Subcutaneous preadipocyte (primary cell): ENCODE results near the gene ELAVL1. TPM values are rescaled to one million over a fixed set of nuclear protein-coding genes. Genes with fewer than 3 reads are reported as not detected.

Source experiments
- total RNA-seq: library from RNA; depleted of rRNA; stranded (reverse); fragments of >200 nt; gene quantifications from 2 replicates; pipeline ENCODE4 v1.2.3, GENCODE V29; 2012

The ELAVL1 gene
- 22.4 and 40.3 TPM in 2 replicates for total RNA-seq

DNA sequence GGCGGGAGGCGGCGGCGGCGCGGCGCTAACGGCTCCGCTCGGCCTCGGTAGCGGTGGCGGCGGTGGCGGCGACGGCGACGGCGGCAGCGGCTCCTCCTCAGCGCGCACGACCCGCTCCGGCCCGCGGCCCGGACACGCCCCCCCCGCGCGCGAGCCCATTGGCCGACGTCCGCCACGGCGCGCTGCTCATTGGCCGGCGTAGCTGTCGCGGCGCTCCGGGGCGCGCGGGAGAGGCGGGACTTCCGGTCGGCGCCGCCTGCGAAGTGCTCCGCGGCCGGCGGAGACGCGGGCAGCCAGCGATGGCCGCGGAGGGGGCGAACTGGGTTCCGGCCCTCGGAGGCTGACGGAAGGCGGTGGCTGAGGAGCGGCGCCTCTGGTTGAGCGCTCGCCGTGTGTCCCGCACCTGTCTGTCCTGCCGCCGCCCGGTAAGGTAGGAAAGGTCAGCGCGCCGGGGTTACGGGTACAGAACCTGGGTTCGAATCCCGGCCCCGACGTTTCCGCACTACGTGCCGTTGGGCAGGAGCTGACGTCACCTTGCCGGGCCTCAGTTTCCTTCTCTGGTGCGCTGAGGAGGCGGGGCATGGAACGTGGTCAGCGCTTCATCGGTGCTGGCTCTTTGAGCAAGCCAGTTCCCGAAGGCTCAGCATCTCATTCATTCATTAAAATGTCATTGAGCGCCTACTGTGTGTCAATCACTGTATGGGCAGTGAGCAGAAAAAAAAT is at the start of gene ELAVL1:
TSS of gene ELAVL1 (minus strand) at position 108 of the 723 bp plus-strand sequence. CDS start 13,826 bp downstream, outside the sequence.

DNA sequence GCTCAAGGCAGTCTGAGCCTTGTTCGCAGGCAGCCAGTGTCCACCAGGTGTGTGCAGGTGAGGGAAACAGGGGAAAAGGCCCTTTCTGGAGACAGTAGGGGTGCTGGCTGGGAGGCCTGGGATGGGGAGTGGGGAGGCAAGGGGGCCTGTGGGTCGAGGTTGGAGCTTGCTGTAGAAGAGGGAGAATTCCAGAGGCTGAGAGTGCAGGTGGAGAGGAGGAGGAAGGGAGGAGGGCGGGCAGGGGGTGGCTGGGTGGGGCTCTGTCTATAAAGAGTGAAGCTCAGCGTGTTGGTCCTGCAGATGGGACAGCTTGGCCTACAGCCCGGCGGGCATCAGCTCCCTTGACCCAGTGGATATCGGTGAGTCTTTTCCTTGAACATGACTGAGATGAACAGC is 47.0 kb upstream of the ELAVL1 start, which contains the start of gene CCL25:
TSS of gene CCL25 (plus strand) at position 297 of the 396 bp plus-strand sequence. CDS start 290 bp downstream, outside the sequence.

DNA sequence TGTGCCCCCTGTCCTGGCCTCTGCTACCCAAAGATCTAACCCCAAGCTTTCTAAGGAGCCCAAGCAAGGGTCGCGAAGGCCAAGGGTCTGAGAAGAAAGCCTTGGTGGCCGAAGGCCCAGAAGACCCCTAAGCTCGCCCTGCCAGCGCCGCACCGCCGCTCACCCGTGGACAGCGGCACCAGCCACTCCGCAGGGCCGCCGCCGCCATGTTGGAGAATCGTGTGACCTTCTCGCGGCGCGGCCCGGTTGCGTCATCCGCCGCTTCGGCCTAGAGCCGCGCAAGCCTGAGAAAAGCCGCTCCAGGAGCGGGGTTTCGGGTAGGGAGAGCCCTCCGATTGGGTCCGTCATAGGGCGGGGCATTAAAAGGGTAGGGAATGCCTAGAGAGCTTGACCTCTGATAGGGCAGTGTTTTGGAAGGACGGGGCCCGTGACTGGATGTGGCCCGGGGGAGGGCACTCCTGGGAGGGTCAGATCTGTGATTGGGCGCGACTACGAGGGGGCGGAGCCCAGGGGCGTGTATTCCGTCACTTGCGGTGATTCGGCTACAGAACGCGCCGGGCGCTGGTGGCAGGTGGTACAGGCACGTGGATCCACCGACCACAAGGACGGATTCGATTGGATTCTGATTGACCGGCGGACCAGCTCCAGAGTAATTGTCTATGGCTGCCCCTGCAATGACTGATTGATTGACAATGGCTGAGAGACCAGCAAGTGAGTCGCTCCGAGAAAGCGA is 61.8 kb downstream of the ELAVL1 start, which contains the start of gene TIMM44:
TSS of gene TIMM44 (minus strand) at position 223 of the 733 bp plus-strand sequence. CDS start at position 208, 15 bp downstream.

DNA sequence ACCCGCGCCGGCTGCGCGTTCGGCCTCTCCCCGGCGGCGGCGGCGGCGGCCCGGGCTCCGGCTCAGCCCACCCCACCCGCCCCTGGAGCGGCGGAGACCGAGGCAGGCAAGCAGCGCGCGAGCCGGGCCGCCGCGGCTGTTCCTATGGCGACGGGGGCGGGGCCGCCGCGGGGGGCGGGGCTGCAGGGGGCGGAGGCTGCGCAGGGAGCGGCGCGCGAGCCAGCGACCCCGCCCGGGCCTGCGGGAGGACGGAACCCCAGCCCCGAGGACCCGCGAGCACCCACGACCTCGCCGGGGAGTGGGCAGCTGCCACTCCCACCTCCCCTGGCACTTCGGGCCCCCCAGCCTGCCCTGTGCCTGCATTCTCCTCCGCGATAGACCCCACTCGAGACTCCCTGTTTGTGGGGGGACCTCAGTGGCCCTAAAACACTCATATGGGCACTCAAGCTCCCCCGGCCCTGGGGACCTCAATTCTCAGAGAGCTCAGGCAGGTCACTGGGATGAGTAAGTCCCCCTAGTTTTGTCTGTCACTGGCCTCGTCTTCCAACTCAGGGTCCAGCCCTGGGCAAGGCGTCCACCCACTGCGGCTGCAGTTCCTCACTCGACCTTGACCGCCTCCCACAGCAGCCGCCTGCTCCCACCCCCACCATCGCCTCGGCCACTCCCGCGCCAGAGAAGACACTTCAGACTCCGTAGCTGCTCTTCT is 79.3 kb downstream of the ELAVL1 start, which contains the start of gene CTXN1:
TSS of gene CTXN1 (minus strand) at position 115 of the 706 bp plus-strand sequence. CDS start 597 bp downstream, outside the sequence.

DNA sequence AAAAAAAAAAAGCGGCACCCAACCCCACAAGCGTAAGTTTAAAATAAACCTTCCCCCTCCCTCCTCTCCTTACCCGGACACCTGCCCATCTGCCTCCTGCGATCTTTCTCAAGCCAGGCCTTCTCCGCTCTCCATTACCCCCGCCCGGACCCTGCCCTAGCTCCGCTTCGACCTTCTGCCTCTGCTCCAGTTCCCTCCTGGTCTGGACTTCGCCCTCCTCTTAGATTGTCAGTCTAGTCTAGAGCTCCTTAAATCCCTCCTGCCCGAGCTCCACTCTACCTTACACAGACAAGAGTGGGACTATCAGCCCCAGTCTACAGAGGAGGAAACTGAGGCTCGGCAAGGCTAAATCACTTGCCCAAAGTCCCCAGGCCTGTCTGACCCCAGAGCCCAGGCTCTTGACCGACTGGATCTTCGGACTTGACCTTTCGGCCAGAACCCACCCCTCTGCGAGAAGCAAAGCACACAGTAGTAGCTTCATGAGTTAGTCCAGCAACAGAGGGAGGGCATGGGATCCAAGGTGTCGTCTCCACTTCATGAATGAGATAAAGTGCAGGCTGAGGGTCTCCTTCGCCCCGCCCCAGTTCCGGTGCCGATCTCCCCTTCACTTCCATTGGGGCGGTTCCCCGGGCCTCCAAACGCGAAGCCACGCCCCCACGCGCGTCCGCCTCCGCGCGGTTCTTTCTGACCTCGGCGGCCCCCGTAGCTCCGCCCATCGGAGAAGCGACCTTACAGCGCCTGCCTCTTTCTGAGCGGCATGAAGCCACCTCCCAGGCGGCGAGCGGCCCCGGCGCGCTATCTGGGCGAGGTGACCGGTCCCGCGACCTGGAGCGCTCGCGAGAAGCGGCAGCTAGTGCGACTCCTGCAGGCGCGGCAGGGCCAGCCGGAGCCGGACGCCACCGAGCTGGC is 85.6 kb downstream of the ELAVL1 start, which contains the start of gene SNAPC2:
TSS of gene SNAPC2 (plus strand) at position 729 of the 909 bp plus-strand sequence. CDS start at position 758, 29 bp downstream.

DNA sequence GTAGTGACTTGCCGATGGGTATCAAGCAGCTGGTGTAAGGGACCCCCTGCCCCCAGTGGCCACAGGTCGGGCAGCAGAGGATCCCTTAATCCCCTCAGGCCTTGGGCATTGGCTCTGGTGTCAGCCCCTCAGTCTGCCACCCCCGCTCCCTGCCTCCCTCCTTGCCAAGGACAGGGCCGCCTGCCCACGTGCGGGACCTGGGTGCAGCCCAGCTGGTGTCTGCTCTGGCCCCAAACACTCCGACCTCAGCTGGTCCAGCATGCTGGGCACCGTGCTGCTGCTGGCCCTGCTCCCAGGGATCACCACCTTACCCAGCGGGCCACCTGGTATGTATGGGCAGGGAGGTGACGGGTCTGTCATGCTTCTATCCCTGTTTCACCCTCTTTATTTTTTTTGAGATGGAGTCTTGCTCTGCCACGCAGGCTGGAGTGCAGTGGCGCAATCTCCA is 90.8 kb downstream of the ELAVL1 start, which contains the start of gene TGFBR3L:
TSS of gene TGFBR3L (plus strand) at position 233 of the 448 bp plus-strand sequence.

Other genes with a start within 250 kb of the ELAVL1 start
- not detected in 2 replicates for gene CLEC4M, start 242.4 kb downstream of the ELAVL1 start, total RNA-seq
- gene EVI5L, start 175.4 kb downstream of the ELAVL1 start, total RNA-seq, result 19.5 and 19.7 TPM in 2 replicates
- gene PRR36, start 131.3 kb downstream of the ELAVL1 start, total RNA-seq, result not detected in 2 replicates
- 5.1 and 6.2 TPM in 2 replicates for gene LRRC8E, start 117.1 kb downstream of the ELAVL1 start, total RNA-seq
- gene MAP2K7, start 101.8 kb downstream of the ELAVL1 start, total RNA-seq, result 8.5 and 14.1 TPM in 2 replicates
- gene TGFBR3L, start 90.8 kb downstream of the ELAVL1 start, total RNA-seq, result 0.37 and 0.78 TPM in 2 replicates
- gene SNAPC2, start 85.3 kb downstream of the ELAVL1 start, total RNA-seq, result 27.4 and 31.6 TPM in 2 replicates
- gene CTXN1, start 79.5 kb downstream of the ELAVL1 start, total RNA-seq, result 0.73 and 0.78 TPM in 2 replicates
- 51.6 and 53.3 TPM in 2 replicates for gene TIMM44, start 62.0 kb downstream of the ELAVL1 start, total RNA-seq
- not detected in 2 replicates for gene CCL25, start 47.1 kb upstream of the ELAVL1 start, total RNA-seq
- gene FBN3, start 144.0 kb upstream of the ELAVL1 start, total RNA-seq, result not detected in 2 replicates
- 15.6 and 29.8 TPM in 2 replicates for gene CERS4, start 203.7 kb upstream of the ELAVL1 start, total RNA-seq